Fibroblast of skin of back (primary cell): ENCODE measurements around the gene ANKH.

Experiments
- DNase-seq: peaks from one replicate; pipeline ENCODE4 v3.0.0-alpha.2; 2013

ANKH gene

GRCh38 chr5:14787801-14788579 is 83.6 kb downstream of the ANKH start:
- DNase-seq = no peak

GRCh38 chr5:14783691-14784090 is 87.9 kb downstream of the ANKH start:
- DNase-seq = no peak

GRCh38 chr5:14782591-14782990 is 89.0 kb downstream of the ANKH start:
- no peak for DNase-seq

GRCh38 chr5:14781106-14781505 is 90.5 kb downstream of the ANKH start:
- DNase-seq = no peak

- DNase-seq = no peak
These were observed 91.6 kb downstream of the ANKH start for GRCh38 chr5:14779975-14780374.

GRCh38 chr5:14778792-14779070 is 92.8 kb downstream of the ANKH start:
- no peak for DNase-seq

- DNase-seq = no peak
These were observed 93.4 kb downstream of the ANKH start for GRCh38 chr5:14777932-14778791.

- DNase-seq = no peak
These were observed 94.4 kb downstream of the ANKH start for GRCh38 chr5:14777187-14777586.

- DNase-seq = no peak
These were observed 95.0 kb downstream of the ANKH start for GRCh38 chr5:14776602-14777001.

GRCh38 chr5:14775857-14776256 is 95.7 kb downstream of the ANKH start:
- peak; percentile 37 for DNase-seq

- no peak for DNase-seq
These were observed 98.0 kb downstream of the ANKH start for GRCh38 chr5:14773588-14773987.

GRCh38 chr5:14771972-14772371 is 99.6 kb downstream of the ANKH start:
- DNase-seq = no peak

GRCh38 chr5:14771189-14771588 is 100.4 kb downstream of the ANKH start:
- no peak for DNase-seq

GRCh38 chr5:14768508-14769365 is 102.8 kb downstream of the ANKH start:
- DNase-seq = no peak

- DNase-seq = no peak
These were observed 103.7 kb downstream of the ANKH start for GRCh38 chr5:14767735-14768507.

GRCh38 chr5:14767053-14767452 is 104.5 kb downstream of the ANKH start:
- no peak for DNase-seq

GRCh38 chr5:14766584-14766983 is 105.0 kb downstream of the ANKH start:
- DNase-seq = no peak

GRCh38 chr5:14765587-14765986 is 106.0 kb downstream of the ANKH start:
- no peak for DNase-seq

- DNase-seq = no peak
These were observed 108.9 kb downstream of the ANKH start for GRCh38 chr5:14762549-14763216.

GRCh38 chr5:14760548-14761002 is 111.0 kb downstream of the ANKH start:
- DNase-seq = no peak

GRCh38 chr5:14759744-14760547 is 111.6 kb downstream of the ANKH start:
- no peak for DNase-seq
